GM19324 (cell line): ENCODE measurements around the gene FITM2.
"Not testable (repeated sequence)": the region's sequence is repeated elsewhere in the genome, so short reads cannot be mapped to it uniquely, and the experiment has no call there.

Experiments
- ATAC-seq: cut with Tn5 transposase; IDR thresholded peaks from one replicate; pipeline ENCODE4 v1.9.1; 2021; ENCODE audit warnings: mild to moderate bottlenecking, moderate library complexity; ENCODE audit not compliant: unreplicated experiment, low FRiP score

The FITM2 gene

DNA sequence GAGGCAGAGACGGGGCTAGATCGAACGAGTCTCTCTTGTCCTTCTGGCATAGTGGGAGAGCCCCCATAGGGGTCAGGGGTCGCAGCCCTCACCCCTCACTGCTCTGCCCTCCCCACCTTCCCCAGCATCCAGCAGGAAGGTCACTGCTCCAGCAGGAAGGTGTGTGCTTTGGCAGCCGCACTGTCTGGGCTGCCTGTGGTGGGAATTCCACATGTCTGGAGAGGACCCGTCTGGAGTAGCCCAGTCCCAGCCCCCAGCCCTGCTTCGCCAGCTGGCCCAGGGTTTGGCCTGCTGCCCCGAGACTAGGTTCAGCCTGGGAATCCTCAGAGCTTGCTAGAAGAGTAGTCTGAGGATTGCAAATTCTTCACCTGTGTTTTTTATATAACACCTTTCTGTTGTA is 23.3 kb upstream of the FITM2 start:
- no peak for ATAC-seq

DNA sequence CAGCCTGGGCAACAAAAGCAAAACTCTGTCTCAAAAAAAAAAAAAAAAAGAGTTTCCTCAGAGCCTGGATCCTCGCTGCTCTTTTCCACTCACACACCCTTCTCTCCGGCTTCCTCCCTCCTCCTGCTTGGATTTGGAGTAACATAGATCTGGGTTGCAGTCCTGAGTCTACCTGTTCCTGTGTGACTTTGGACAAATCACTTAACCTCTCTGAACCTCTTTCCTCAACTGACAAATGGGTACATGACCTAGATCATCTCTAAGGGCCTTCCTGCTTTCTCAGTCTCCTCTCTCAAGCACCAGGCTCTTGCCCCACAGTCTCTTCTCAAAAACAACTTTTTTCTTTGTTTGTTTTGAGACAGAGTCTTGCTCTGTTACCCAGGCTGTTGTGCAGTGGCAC is 20.2 kb upstream of the FITM2 start:
- ATAC-seq: no peak

DNA sequence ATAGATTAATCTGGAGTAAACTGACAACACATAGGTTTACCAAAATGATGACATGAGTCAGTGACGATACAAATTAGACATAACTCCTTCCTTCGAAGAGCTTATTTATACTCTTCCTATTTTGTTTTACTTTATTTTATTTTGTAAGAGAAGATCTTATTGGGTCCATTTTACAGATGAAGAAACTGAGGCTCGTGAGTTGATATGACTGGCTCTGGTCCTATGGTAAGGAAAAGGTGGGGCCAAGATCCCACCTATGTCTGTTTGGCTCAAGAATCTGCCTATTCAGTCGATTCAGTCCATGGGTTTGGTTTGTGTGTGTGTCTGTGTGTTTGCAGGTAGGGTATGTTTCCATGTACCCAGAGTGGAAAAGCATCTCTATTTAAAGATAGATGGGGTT is 17.4 kb upstream of the FITM2 start:
- no peak for ATAC-seq

DNA sequence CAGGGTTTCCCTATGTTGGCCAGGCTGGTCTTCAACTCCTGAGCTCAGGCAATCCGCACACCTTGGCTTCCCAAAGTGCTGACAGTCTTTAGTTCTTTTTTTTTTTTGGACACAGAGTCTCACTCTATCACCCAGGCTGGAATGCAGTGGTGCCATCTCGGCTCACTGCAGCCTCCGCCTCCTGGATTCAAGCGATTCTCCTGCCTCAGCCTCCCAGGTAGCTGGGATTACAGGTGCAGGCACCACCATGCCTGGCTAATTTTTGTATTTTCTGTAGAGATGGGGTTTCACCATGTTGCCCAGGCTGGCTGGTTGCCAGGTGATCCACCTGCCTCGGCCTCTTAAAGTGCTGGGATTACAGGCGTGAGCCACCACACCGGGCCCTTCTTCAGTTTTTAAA is 16.7 kb upstream of the FITM2 start:
- ATAC-seq: not testable (repeated sequence)

- ATAC-seq: no peak
Measured at GRCh38 chr20:44326391-44327159, 15.6 kb upstream of the FITM2 start.

DNA sequence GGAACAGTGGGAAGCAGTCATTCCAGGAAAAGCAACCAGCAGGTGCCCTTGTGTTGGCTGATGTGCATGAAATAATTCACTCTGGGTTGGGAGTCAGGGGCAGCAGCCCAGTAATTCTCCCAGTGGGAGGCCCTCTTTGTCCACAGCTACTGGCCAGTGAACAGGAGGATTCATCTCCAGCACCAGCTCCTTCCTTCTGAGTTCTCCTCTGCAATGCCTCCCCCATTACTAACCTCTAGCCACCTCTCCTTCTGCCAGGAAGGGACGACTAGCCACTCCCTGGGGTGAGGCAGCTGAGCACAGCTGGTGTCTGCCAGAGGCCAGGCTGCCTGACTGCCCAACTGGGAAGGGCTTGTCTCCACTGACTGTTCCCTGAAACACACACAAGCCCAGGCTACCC is 13.3 kb upstream of the FITM2 start:
- ATAC-seq: no peak

DNA sequence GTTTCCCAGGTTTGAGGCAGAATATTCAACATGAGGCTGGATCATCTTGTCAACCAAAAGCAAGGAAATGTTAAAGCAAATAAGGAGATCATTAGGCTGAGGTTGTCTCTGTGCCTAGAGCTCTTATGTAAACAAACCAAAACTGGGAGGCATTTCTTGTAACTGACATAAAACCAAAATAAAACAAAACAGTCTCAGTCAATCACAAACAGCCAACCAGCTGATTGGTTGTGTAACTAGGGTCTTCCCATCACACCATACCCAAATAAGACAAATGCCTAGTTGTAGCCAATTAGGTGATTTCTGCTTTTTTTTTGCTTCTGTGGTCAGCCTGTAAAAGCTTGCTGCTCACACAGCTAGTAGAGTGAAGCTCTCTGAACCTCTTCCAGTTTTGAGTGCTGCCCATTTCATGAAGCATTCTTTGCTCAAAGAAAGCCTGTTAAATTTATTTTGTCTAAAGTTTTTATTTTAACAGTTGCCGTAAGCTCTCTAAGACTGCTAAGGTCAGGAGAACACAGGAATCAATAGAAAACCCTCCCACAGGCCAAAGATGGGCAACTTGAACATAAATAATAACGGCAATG is 8.9 kb upstream of the FITM2 start:
- no peak for ATAC-seq

DNA sequence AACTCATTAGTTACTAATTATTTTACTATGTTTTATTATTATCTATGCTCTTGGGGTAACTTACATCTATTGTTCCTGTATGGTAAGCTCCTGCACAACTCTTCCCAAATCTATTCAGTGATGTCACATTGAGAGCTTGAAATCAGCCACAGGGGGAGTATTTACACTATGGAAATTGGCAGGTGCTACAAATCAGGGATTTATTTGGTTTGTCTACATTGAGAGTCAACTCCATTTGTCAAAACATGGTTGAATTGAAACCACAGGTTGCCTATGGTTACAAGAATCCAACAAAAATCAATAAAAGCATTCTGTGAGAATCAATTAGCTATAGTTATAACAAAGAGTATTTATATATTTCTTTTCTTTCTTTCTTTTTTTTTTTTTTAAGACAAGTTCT is 3.9 kb upstream of the FITM2 start:
- ATAC-seq: no peak

- ATAC-seq: no peak
Measured at GRCh38 chr20:44309763-44310663, 989 bp downstream of the FITM2 start.

DNA sequence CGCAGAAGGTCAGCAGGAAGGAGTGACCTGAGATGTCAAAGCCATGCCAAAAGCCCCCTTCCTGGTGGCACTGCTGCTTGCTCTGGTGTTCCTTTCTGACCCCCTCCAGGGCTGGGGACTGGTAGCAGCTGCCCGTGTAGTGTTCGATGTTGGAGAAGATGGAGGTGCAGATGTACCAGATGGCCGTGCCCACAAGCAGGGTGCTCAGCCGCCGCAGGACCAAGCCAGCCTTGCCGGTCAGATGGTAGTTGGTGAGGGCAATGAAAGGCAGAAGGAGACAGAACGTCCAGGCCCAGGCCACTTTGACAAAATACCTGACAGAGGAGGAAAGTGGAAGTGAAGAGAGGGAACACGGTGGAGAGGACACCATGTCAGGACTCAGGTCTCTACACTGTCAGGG is 4.1 kb downstream of the FITM2 start:
- ATAC-seq: no peak

DNA sequence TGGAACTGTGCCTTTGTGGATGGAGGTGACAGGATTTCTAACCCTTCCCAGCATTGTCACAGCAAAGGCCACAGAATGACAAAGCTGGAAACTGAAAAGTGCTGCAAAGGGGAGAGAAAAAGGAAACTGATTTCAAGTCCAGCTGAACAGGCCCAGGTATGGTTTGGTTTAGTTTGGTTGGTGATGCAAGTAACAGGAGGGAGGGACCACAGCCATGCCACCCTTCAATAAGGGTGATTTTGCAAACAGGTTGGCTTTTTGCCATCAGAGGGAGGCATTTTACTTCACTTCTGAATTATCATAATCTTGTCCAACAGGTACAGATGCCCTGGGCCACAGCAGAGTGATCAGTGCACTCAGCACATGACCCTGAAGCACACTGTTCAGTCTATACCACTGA is 6.6 kb downstream of the FITM2 start:
- ATAC-seq: no peak

- ATAC-seq: no peak
Measured at GRCh38 chr20:44302736-44303135, 8.3 kb downstream of the FITM2 start.

GRCh38 chr20:44302026-44302669 is 8.9 kb downstream of the FITM2 start:
- ATAC-seq: no peak

GRCh38 chr20:44301285-44301684 is 9.7 kb downstream of the FITM2 start:
- no peak for ATAC-seq

- ATAC-seq: not testable (repeated sequence)
Measured at GRCh38 chr20:44299011-44299535, 11.9 kb downstream of the FITM2 start.

GRCh38 chr20:44297721-44298120 is 13.3 kb downstream of the FITM2 start:
- ATAC-seq: no peak

- no peak for ATAC-seq
Measured at GRCh38 chr20:44296011-44296410, 15.0 kb downstream of the FITM2 start.

DNA sequence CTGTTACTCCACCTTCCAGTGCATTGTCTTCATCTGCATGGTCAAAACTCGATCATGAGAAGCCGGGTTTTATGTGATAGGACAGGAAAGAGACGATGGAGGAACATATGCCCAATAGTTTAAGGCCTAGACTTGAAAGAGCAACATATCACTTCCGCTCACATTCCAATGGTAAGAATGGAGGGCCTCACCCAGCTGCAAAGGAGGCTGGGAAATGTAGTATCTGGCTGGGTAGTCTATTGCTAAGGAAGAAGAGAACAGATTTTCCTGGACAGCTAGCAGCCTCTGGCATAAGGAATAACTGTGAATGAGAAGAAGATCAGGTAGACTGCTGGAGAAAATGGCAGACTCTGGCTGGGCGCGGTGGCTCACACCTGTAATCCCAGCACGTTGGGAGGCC is 19.2 kb downstream of the FITM2 start:
- ATAC-seq: no peak

DNA sequence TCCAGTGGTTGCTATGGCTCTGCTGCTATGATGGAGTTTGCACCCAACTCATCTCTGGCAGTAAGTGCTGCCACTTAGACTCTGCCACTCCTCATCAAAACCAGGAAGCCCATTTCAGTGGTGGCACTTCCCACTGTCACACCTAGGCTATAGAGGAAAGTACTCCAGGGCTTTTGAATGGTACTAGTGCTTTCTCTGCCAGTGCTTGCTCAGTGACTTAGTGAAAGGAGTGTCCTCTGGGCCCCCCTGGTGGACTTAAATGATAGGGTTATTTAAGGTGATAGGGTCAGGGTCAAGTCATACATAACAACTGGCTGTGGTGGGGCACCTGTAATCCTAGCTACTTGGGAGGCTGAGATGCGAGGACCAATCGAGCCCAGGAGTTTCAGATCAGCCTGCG is 22.8 kb downstream of the FITM2 start:
- no peak for ATAC-seq

DNA sequence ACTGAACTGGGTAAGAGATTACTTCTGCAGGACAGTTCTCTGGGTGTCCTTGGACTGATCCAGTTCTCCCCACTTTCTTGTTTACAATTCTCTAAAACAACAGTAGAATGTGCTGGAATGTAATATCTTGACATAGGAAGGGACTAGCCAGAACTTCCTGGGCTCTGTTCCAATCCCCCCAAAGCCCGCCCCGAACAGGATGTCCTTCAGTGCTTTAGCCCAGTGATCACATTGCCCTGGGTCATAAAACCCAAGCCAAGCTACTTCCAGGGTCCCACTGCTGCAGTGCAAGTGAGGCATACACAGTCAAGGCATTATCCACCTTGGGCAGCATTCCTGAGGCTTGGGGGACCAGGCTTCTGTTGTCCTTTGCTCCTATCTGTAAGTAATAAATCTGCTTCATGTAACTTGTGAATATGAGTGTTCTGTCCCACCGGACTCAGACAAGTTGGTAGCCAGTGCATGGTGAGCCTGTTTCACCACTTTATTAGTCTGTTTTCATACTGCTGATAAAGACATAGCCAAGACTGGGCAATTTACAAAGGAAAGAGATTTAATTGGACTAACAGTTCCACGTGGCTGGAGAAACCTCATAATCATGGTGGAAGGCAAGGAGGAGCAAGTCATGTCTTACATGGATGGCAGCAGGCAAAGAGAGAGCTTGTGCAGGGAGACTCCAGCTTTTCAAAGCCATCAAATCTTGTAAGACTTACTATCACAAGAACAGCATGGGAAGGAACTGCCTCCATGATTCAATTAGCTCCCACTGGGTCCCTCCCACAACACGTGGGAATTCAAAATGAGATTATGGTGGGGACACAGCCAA is 23.5 kb downstream of the FITM2 start:
- no peak for ATAC-seq
